Measurements from ENCODE around the gene CAV3.

- TF ChIP-seq CTCF (conservative IDR thresholded peaks at IDR 0.05; ENCODE audit: low read depth in 2 of 2) = no peak
- no peak for TF ChIP-seq EZH2 (IDR thresholded peaks at IDR 0.05; ENCODE audit: low read depth, unreplicated experiment)
- no peak for TF ChIP-seq POLR2AphosphoS5 (IDR thresholded peaks at IDR 0.05; ENCODE audit: low read depth)
- no peak for TF ChIP-seq EZH2phosphoT487 (IDR thresholded peaks at IDR 0.05; ENCODE audit: unreplicated experiment)
- TF ChIP-seq JUNB (IDR thresholded peaks at IDR 0.05; ENCODE audit: unreplicated experiment) = no peak
- TF ChIP-seq REST (IDR thresholded peaks at IDR 0.05; ENCODE audit: unreplicated experiment) = no peak
- TF ChIP-seq ETS1 (IDR thresholded peaks at IDR 0.05) = no peak
Observed at GRCh38 chr3:8765528-8765927, 31.9 kb downstream of the CAV3 start.

Measured in GM23338 (cell line).